ENCODE results near the gene TWSG1. TPM values are rescaled to one million over a fixed set of nuclear protein-coding genes. Genes with fewer than 3 reads are reported as not detected.
"Not testable (repeated sequence)": the region's sequence is repeated elsewhere in the genome, so short reads cannot be mapped to it uniquely, and the experiment has no call there.

The TWSG1 gene
- total and polyA plus RNA-seq, 2 donors from 2014 or later = 16.9 to 50.1 TPM

GRCh38 chr18:9422816-9423519, 88.4 kb downstream of the TWSG1 start:
- H3K4me3 ChIP-seq (ENCODE audit: low read length in 3 of 3) = no peak overlapping the region
- no peaks in the 10 kb centered on the region for H3K36me3 ChIP-seq (ENCODE audit: control insufficient read depth in 2 of 3, insufficient read depth in 3 of 3, low read length in 3 of 3)
- peaks cover 0 to 8% (median 5%) of the 10 kb centered on the region in 3 donors for H3K4me1 ChIP-seq (ENCODE audit: control insufficient read depth in 2 of 3, insufficient read depth in 2 of 3, low read depth in 1 of 3, low read length in 3 of 3)
- DNase-seq (no peak), FAIRE-seq (no peak)
- H3K27me3 ChIP-seq (ENCODE audit: control insufficient read depth, insufficient read depth, low read length) = no peaks in the 10 kb centered on the region
- H3K9ac ChIP-seq (ENCODE audit: low read length in 3 of 3) = no peak overlapping the region
- no peaks in the 10 kb centered on the region for H3K9me3 ChIP-seq (ENCODE audit: control insufficient read depth in 2 of 3, insufficient read depth in 1 of 3, low read length in 3 of 3)
- TF ChIP-seq CTCF (IDR thresholded peaks at IDR 0.05; ENCODE audit: borderline replicate concordance, extremely low read depth, insufficient read depth) = no peak
- intact Hi-C loops (cut with DNase I) = no loop called here
- peak overlapping the region in 1 of 2 donors; percentile 25 for H3K27ac ChIP-seq (ENCODE audit: low read depth in 2 of 2, low read length in 2 of 2)

GRCh38 chr18:9423648-9424047, 89.1 kb downstream of the TWSG1 start:
- H3K27ac ChIP-seq (ENCODE audit: low read depth in 2 of 2, low read length in 2 of 2) = peak overlapping the region; percentile 25 to 36
- FAIRE-seq; intact Hi-C loops (cut with DNase I); H3K36me3 ChIP-seq (ENCODE audit: control insufficient read depth in 2 of 3, insufficient read depth in 3 of 3, low read length in 3 of 3); H3K9ac ChIP-seq (ENCODE audit: low read length in 3 of 3); H3K4me3 ChIP-seq (ENCODE audit: low read length in 3 of 3); H3K27me3 ChIP-seq (ENCODE audit: control insufficient read depth, insufficient read depth, low read length); H3K4me1 ChIP-seq (ENCODE audit: control insufficient read depth in 2 of 3, insufficient read depth in 2 of 3, low read depth in 1 of 3, low read length in 3 of 3); DNase-seq; H3K9me3 ChIP-seq (ENCODE audit: control insufficient read depth in 2 of 3, insufficient read depth in 1 of 3, low read length in 3 of 3): not testable (repeated sequence)

GRCh38 chr18:9424235-9424634, 89.7 kb downstream of the TWSG1 start:
- intact Hi-C loops (cut with DNase I); H3K4me3 ChIP-seq (ENCODE audit: low read length in 3 of 3); FAIRE-seq; H3K4me1 ChIP-seq (ENCODE audit: control insufficient read depth in 2 of 3, insufficient read depth in 2 of 3, low read depth in 1 of 3, low read length in 3 of 3); DNase-seq; H3K27me3 ChIP-seq (ENCODE audit: control insufficient read depth, insufficient read depth, low read length); H3K9ac ChIP-seq (ENCODE audit: low read length in 3 of 3); H3K9me3 ChIP-seq (ENCODE audit: control insufficient read depth in 2 of 3, insufficient read depth in 1 of 3, low read length in 3 of 3); H3K36me3 ChIP-seq (ENCODE audit: control insufficient read depth in 2 of 3, insufficient read depth in 3 of 3, low read length in 3 of 3): not testable (repeated sequence)
- peak overlapping the region in 1 of 2 donors; percentile 41 for H3K27ac ChIP-seq (ENCODE audit: low read depth in 2 of 2, low read length in 2 of 2)

- DNase-seq (no peak), FAIRE-seq (no peak)
- no peak overlapping the region for H3K9ac ChIP-seq (ENCODE audit: low read length in 3 of 3)
- no peak overlapping the region for H3K27ac ChIP-seq (ENCODE audit: low read depth in 2 of 2, low read length in 2 of 2)
- H3K36me3 ChIP-seq (ENCODE audit: control insufficient read depth in 2 of 3, insufficient read depth in 3 of 3, low read length in 3 of 3) = no peaks in the 10 kb centered on the region
- TF ChIP-seq CTCF (IDR thresholded peaks at IDR 0.05; ENCODE audit: borderline replicate concordance, extremely low read depth, insufficient read depth) = no peak
- intact Hi-C loops (cut with DNase I) = no loop called here
- H3K9me3 ChIP-seq (ENCODE audit: control insufficient read depth in 2 of 3, insufficient read depth in 1 of 3, low read length in 3 of 3) = no peaks in the 10 kb centered on the region
- no peaks in the 10 kb centered on the region for H3K4me1 ChIP-seq (ENCODE audit: control insufficient read depth in 2 of 3, insufficient read depth in 2 of 3, low read depth in 1 of 3, low read length in 3 of 3)
- no peaks in the 10 kb centered on the region for H3K27me3 ChIP-seq (ENCODE audit: control insufficient read depth, insufficient read depth, low read length)
- no peak overlapping the region for H3K4me3 ChIP-seq (ENCODE audit: low read length in 3 of 3)
Measured at GRCh38 chr18:9426753-9427152, 92.2 kb downstream of the TWSG1 start.

All from kidney (tissue), 14 donors.